ENCODE data around the gene GRID2.

DNA sequence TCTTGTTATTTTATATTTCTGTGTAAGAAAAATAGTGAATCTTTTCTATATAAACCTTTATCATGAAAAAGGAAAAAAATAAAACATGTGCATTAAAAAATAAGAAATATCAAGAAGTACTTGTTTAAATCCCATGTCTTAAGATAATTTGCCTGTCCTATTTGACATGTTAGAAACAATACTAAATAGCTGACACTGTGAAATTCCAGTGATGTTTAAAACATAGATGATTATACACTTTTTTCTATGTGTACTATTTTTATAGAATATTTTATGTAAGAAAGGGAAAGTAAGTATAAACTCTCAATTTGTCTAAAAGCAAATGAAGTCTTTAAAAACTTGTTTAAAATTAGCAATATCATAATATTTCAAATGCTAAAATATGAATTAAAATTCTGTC lies 981.6 kb downstream of the GRID2 start:
- TF ChIP-seq, protein P1, sequence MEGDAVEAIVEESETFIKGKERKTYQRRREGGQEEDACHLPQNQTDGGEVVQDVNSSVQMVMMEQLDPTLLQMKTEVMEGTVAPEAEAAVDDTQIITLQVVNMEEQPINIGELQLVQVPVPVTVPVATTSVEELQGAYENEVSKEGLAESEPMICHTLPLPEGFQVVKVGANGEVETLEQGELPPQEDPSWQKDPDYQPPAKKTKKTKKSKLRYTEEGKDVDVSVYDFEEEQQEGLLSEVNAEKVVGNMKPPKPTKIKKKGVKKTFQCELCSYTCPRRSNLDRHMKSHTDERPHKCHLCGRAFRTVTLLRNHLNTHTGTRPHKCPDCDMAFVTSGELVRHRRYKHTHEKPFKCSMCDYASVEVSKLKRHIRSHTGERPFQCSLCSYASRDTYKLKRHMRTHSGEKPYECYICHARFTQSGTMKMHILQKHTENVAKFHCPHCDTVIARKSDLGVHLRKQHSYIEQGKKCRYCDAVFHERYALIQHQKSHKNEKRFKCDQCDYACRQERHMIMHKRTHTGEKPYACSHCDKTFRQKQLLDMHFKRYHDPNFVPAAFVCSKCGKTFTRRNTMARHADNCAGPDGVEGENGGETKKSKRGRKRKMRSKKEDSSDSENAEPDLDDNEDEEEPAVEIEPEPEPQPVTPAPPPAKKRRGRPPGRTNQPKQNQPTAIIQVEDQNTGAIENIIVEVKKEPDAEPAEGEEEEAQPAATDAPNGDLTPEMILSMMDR (IDR thresholded peaks at IDR 0.05; ENCODE audit: low read length): no peak
- TF ChIP-seq EZH2 (optimal IDR thresholded peaks at IDR 0.05; ENCODE audit: low read depth, low read length): no peak

Data from MM.1S (cell line).